Skin of body (tissue), 2 donors: ENCODE results near the gene SGSH. TPM values are rescaled to one million over a fixed set of nuclear protein-coding genes. Genes with fewer than 3 reads are reported as not detected.

Experiments
- DNase-seq: peaks from one replicate; lab custom pipeline; 2025; lab: John Stamatoyannopoulos, UW
- total RNA-seq: library from RNA; depleted of rRNA; stranded (reverse); fragments of >200 nt; gene quantifications from one replicate; pipeline ENCODE4 v1.2.3, GENCODE V29; 2014

SGSH gene
- total RNA-seq, 1 donor from 2014 or later, result 9.9 TPM

DNA sequence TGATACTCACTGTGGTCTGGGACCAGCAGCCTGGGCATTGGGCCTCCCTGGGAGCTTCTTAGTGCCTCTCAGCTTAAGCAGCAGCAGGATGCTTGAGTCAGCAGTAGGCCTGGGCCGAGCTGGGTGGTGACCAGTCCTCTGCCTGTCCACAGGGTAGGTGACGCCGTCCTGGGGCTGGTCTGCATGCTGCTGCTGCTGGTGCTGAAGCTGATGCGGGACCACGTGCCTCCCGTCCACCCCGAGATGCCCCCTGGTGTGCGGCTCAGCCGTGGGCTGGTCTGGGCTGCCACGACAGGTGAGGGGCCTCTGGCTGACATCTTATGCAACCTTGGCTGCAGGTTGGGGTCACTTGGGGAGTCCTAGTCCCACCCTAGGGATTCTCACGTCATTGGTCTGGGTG, 7.5 kb upstream of the SGSH start:
- DNase-seq, result no peak

DNA sequence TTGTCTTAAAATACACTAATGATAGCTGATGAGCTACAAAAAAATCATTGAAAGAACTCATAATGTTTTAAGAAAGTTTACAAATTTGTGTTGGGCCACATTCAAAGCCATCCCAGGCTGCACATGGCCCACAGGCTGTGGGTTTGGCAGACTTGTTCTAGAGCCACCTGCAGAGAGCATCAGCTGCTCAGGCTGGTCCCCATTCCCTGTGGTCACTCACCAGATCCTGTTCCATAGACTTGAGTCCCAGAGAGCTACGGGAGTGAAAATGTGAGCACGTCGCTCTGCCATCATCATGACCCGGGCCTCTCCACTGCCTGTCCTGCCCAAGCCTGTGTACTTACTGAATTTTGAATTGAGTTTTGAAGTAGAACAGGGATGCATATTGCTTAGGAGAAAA, 7.0 kb upstream of the SGSH start:
- DNase-seq, result no peak

DNA sequence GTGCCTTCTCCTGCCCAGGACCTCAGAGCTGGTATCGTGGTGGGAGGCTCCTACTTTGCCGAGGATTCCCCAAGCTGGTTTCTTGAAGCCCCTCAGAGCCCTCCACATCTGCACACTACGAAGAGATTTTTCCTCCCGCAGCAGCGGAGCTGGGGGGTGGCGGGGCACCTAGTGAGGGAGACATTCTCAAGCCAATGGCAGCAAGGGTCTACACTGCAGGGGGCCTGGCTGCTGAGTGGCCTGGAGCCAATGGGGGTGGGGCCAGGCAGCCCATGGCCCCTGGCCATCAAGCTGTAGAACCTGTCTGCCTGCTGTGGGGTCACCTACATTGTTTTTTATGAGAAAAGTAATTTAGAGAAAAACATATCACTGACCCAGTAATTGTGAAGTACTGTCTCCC, 5.1 kb upstream of the SGSH start:
- no peak for DNase-seq

DNA sequence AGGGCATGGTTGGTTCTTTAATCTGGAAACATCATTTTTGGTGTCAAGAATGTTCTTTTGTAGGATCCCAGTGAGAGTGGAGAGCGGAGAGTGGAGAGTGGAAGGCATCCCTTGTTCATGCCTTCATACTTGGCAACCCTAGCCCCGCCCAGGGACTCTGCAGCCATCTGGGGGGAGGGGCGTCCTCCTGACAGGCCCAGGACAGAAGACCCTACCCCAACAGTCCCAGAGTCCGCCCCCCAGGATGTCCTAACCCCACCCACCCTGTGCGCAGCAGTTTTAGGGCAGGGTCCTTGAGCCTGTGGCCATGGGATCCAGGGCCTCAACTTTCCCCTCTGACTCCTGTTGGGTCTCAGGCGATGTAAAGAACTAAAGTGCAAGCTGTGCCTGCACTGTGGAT, 4.5 kb upstream of the SGSH start:
- DNase-seq, result no peak

DNA sequence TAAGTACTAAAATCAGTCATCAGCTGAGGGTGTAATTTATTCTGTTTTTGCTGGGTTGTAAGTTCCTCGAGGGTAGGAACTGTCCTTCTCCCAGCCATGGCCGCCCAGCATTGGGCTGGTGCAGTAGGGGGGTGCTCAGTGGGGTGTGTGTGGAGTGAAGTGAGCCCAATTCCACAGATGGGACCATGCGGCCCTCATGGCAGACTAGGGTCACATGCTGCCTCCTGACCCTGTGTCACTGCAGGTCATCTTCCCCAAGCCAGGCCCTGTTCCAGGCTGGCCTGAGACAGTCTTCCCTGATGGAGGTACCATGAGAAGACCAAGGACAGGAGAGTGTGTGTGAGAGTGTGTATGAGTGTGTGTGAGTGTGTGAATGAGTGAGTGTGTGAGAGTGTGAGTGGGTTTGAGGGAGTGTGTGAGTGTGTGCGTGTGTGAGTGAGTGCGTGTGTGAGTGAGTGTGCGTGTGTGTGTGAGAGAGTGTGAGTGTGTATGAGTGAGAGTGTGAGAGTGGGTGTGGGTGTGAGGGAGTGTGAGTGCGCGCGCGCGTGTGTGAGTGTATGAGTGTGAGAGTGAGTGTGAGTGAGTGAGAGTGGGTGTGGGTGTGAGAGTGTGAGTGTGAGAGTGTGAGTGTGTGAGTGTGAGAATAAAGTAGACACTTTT, 3.8 kb upstream of the SGSH start:
- DNase-seq, result no peak

DNA sequence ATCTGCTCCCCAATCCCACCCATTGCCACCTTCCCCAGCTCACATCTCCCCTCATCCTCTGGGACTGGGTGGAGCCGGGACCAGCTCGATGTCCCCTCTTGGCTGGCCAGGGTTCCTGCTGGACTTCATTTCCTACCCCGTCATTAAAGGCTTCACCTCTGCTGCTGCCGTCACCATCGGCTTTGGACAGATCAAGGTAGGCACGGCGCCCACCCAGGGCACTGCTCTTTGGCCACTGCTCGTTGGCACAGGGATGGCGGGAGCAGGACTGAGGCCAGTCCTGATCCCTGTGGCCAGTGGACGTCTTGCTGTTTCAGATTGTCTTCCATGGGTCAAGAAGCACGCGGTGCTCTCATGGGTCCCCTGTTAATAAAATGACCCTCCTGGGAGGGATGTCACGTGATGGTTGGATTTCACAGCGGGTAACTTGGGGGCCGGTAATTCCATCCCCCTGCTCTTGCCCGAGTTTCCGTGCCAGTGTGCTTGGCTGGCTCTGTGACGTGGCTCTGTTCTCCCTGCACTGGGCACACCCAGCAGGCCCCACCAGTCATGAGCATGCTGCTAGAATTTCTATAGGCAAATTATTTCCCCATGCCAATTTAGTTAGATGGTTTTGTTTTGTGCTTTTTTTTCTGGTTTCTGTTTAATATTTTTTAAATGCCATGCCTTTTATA, 3.1 kb upstream of the SGSH start:
- no peak for DNase-seq

DNA sequence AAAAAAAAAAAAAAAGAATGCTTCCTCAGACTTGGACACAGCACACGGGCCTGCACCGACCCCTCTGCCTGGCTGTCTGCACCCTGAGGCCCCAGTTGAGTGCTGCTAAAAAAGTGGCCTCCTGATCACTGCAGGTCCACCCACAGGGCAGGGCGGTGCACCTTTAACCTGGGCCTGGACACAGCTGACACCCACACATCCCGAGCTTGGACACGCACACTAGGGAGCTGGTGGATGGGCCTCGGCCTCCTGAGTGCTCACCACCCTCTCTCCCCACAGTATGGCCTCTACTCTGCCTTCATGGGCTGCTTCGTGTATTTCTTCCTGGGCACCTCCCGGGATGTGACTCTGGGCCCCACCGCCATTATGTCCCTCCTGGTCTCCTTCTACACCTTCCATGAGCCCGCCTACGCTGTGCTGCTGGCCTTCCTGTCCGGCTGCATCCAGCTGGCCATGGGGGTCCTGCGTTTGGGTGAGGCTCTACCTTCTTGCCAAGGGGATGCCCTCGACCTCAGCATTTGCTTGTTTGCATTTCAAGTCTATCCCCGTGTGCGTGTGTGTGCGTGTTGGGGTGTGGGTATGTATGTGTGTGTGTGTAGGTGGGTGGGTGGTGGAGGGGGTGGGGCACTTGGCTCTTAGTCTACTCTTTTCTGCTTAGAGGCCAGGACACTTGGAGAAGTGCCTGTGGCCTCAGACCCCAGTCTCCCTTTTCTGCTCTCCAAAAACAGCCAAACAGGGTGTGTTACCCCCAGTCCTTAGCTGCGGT, 2.4 kb upstream of the SGSH start:
- no peak for DNase-seq

DNA sequence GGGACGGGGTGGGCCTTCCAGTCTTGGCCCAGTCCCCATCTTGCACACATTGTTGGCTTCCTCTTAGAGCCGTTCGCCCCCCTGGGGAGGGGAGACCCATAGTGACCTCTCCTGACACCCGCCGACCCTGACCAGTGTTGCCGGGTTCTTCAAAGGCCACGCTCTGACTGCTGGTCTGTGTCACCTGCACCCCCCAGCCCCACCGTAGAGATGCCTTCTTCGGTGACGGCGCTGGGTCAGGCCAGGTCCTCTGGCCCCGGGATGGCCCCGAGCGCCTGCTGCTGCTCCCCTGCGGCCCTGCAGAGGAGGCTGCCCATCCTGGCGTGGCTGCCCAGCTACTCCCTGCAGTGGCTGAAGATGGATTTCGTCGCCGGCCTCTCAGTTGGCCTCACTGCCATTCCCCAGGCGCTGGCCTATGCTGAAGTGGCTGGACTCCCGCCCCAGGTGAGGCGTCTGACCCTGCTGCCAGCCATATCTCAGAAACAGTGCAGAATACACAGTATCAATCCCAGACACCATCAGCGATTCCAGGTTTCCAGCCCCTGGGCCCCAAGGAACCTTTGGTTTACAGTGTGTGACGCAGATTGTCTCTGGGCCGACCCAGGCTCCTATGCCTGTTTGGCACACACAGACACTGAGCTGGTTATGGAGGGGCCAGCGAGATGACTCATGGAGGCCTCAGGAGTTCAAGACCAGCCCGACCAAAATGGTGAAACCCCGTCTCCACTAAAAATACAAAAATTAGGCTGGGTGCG, 1.4 kb upstream of the SGSH start:
- no peak for DNase-seq

DNA sequence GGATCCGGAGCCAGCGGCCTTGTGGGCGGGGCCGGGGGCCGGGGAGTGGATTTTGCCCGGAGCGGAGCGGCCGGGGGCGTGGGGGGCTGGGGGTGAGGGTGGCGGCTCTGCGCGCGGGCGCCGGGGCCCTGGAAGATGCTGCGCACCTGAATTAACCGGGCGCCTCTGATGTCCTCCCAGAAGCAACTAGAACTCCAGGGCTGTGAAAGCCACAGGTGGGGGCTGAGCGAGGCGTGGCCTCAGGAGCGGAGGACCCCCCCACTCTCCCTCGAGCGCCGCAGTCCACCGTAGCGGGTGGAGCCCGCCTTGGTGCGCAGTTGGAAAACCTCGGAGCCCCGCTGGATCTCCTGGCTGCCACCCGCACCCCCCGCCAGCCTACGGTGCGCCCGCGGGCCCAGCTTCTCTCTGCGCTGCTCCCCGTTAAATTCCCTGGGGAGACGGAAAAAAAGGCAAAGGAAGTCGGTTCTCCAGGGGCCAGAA, 643 bp upstream of the SGSH start:
- DNase-seq, result no peak

DNA sequence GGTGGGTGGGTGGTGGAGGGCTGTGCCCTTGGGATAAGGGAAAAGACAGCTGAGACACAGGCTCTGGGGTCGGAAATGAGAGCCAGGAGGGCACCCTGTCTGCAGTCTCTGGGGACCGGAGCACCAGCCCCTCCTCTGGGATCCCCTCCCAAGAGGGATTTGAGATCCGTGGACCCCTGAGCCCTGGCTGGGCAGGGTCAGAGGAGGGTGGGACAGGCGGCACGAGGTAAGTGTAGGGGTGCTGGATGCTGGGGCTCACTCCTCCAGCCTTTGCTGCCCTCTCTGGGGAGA, 425 bp downstream of the SGSH start:
- DNase-seq, result no peak

DNA sequence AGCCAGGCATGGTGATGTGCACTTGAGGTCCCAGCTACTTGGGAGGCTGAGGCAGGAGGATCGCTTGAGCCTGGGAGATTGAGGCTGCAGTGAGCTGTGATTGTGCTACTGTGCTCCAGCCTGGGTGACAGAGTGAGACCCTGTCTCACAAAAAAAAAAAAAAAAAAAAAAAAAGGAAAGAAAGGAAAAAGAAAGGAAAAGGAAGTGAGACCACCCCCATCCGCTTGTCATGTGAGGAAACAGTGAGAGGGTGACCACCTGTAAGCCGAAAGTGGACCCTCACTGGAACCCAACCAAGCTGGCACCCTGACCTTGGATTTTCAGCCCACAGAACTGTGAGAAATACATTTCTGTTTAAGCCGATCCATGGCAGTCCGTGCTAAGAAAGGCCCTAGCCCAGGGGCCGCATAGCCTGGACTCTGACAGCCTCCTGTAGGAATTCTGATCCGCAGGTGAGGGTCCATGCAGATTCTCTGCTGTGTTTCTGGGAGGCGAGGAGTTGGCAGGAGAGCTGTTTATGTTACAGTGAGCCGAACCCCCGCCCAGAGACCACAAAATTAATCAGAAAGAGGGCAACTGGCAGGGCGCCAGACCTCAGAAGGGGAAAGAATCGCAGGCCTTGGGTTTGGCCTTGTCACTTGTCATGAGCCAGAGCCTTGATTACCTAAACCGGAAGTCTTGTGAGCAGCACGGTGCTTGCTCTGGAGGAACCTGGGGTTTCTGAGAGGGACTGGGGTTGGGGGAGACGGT, 945 bp downstream of the SGSH start:
- DNase-seq, result no peak

DNA sequence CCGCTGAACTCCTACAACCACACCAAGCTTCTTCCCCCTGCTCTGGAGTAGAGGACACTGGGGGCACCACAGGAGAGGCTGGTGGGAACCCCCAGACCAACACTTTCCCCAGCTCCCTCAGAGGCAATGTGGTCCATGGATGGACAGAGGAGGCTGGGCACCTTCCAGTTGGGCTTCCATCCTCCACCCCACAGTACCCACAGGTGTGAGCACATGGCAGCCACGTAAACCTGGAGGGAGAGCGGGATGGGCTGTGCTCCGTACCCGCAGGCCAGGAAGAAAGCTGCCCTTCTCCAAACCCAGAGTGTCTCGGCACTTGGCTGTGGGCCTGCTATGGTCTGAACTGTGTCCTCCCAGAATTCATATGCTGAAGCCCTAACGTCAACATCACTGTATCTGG, 1.7 kb downstream of the SGSH start:
- no peak for DNase-seq

DNA sequence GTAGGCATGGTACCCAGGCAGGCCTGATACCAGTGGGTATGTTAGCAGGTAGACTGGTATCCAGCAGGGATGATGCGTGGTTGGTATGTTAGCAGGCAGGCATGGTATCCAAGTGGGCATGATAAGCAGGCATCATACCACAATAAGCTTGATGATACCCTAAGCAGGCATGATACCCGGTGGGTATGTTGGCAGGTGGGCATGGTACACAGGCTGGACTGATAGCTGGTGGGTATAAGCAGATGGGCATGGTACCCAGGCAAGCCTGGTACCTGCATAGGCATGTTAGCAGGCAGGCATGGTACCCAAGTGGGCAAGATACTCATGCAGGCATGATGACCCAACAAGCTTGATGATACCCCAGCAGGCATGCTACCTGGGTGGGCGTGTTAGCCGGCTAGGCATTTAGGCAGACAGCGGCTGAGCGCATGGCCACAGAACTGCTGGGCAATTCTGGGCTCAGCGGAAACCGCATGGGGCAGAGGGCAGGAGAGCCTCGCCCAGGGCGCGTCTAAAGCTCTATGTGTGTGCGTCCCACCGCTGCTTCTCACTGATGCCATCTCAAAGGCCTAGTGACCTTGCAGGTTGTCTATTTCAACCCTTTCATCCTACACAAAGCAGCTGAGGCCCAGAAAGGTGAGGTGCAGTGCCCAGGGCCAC, 2.3 kb downstream of the SGSH start:
- no peak for DNase-seq

DNA sequence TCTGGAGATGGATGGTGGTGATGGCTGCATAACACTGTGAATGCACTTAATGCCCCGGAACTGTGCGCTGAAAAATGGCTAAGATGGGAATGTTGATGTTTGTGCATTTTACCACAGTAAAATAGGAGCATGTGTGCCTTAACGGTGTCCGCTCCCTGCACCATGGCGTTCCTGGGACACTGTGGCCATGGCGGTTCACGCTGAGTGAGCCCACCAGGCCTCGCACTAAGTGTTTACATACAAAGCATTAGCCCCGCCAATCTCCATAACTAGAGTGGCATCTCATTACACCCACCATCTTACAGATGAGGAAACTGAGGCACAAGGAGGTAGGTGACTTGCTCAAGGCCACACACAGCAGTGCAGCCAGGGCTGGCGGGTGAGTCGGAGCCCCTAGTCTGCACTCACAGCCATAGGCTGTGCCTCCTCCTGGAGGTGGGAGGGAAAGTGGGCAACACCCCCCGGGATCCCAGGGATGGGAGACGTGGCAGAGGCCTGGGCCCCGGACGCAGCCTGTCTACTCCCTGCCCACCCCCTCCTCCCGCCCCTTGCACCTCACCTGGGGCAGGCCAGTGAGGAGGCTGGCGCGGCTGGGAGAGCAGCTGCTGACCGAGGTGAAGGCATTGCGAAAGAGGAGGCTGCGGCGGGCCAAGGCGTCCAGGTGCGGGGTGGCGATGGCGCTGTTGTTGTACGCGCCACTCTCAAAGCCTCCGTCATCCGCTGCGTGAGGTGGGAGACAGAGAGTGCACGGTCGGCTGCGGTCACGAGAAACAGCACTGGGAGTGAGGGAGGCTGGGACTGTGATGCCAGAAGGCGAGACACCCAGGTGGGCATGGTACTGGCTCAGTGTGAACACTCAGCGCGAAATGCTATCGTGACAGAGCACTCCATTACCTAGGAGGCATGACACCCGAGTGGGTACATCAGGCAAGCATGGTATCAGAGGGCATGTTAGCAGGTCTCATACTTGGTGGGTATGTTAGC, 3.4 kb downstream of the SGSH start:
- no peak for DNase-seq

DNA sequence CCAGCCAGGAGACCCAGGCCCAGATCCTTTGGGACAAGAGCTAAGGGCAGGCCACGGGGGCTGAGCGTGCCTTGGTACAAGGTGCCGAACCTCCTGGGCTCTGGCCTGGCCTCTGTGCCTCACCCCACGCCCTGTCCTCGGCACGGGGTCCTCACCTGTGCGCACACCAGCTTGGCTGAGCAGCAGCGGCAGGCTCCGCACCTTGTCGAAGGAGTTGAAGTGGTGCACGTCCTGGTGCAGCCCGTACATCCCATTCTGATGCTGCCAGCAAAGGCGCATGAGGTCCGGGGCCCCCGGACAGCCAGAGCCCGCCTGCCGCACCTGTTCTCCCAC, 5.3 kb downstream of the SGSH start:
- DNase-seq, result no peak

DNA sequence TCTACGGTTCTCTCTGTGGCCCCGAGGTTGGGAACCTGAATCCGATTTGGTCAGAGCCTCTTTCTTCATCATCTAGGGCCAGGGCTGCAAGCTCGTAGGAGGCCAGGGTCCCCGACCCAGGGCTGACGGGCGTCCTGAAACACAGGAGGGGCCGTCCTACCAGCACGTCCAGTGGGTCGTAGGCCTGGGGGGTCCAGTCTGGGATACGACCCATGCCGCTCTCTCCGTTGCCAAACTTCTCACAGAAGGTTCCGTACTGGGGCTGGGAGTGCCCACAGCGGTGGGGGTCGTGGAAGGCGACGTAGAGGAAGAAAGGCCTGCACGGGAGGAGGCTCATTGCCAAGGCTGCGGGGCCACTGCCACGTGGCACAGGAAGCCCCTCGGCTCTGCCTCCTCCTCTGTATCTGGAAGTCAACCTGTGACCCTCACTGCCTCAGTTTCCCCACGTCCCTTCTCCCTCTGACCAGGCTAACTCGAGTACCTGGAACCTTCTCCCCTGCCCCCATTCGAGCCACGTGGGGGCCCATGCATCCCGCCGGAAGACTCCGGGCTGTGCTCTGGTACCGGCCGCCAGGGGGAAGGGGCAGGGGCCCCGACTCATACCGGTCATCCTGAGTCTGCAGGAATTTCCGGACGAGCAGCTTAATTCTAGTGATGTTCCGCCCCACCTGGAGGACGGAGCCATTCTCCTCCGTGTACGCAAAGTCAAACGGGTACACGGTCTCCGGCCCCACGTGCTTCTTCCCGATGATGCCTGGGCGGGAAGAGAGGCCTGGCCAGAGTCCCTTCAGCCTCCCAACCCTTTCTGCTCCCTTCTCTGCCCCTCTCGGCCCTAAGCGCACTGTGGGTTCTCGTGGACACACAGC, 5.9 kb downstream of the SGSH start:
- DNase-seq, result no peak

DNA sequence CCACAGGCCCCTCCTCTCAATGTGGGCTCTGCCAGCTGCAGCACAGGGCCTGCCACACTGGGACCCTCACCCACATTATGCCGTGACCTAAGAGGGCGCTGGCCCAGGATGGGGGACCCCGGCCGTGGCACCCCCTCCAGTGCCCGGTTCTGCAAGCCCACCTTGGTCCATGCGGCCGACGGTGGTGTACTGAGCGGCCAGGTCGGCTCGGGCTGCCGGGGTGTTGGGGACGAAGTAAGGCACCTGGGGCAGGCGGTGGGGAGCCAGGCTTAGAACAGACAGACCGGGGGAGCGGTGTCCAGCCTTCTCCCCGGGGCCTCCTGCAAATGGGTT, 6.5 kb downstream of the SGSH start:
- DNase-seq, result no peak

DNA sequence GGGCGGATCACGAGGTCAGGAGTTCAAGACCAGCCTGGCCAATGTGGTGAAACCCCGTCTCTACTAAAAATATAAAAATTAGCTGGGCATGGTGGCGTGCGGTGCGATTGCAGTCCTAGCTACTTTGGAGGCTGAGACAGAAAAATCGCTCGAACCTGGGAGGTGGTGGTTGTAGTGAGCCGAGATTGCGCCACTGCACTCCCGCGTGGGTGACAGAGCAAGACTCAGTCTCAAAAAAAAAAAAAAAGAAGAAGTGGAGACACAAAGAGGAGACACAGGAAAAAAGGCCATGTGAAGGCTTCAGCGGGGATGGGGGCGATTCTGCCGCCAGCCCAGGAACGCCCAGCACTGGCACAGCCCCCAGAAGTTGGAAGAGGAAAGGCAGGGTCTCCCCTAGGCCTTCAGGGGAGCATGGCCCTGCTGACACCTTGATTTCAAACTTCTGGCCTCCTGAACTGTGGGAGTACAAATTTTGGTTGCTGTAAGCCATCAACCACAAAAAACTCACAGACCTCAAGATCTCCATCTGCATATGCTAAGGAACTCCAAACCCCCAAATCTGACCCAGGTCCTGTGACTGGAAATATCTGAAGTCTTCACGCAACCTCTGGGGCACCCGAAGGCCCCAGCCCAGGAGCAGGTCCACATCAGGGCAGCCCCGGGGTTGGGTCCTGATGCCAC, 7.0 kb downstream of the SGSH start:
- DNase-seq, result no peak
